Body of pancreas (tissue), 4 donors: ENCODE results near the gene HPGDS. TPM values are rescaled to one million over a fixed set of nuclear protein-coding genes. Genes with fewer than 3 reads are reported as not detected.
"Not testable (repeated sequence)": the region's sequence is repeated elsewhere in the genome, so short reads cannot be mapped to it uniquely, and the experiment has no call there.

Source experiments
- ATAC-seq: fragments of 150-250 bp; one replicate; pipeline ENCODE4 v1.9.1; 2016
- DNase-seq, 4 donors: peaks; one replicate each; pipeline ENCODE4 v3.0.0-alpha.2; 2019
- H3K27ac ChIP-seq, 4 donors: fragments of 200-600 bp; sonication (generic); 1 replicate in 3 of 4; 2 replicates in 1 of 4; pipeline versions ENCODE4 v1.5.1 to v1.6.1; 2016 to 2019; ENCODE audit warnings: mild to moderate bottlenecking in 1 of 4, mixed read lengths in 1 of 4, moderate library complexity in 1 of 4
- H3K27me3 ChIP-seq, 2 donors: fragments of 200-600 bp; sonication (generic); one replicate each; pipeline ENCODE4 v1.6.0; 2016; ENCODE audit warnings: mild to moderate bottlenecking in 1 of 2
- H3K36me3 ChIP-seq, 2 donors: fragments of 200-600 bp; sonication (generic); replicated peaks in 1 of 2; 2 replicates each; pipeline ENCODE4 v1.5.1; 2016; ENCODE audit warnings: low read depth in 2 of 2; ENCODE audit not compliant: insufficient read depth in 1 of 2
- H3K4me1 ChIP-seq: fragments of 200-600 bp; sonication (generic); one replicate; pipeline ENCODE4 v1.6.0; 2016
- H3K4me3 ChIP-seq, 2 donors: fragments of 200-600 bp; sonication (generic); 1 replicate in 1 of 2; 2 replicates in 1 of 2; pipeline ENCODE4 v1.5.1; 2016 to 2019
- H3K9me3 ChIP-seq, 3 donors: fragments of 200-600 bp; sonication (generic); 1 replicate in 2 of 3; 2 replicates in 1 of 3; pipeline ENCODE4 v1.5.1; 2016
- CTCF ChIP-seq, 7 experiments: fragments of 450-650 bp in 4 of 7; fragments of 200-600 bp in 3 of 7; sonication (generic) in 3 of 7; IDR thresholded peaks; one replicate each; pipeline ENCODE4 v1.5.1; 2016 to 2019; ENCODE audit warnings: antibody characterized with exemption in 7 of 7
- POLR2A ChIP-seq, 3 donors: fragments of 450-650 bp; IDR thresholded peaks; one replicate each; pipeline ENCODE4 v1.6.1; 2016; ENCODE audit warnings: antibody characterized with exemption in 3 of 3, mild to moderate bottlenecking in 2 of 3
- WGBS, 2 donors: methylation state at CpG; one replicate each; pipeline ENCODE4 v1.1.5; 2017; 5-methylcytosine and 5-hydroxymethylcytosine counted together
- intact Hi-C: fragments of 100-400 bp; cut with DNase I; formaldehyde crosslinking; loops from one replicate; pipeline ENCODE4 v1.15.1; 2023
- total RNA-seq, 2 donors: library from RNA; depleted of rRNA; stranded (reverse); fragments of >200 nt; gene quantifications; one replicate each; pipeline ENCODE4 v1.1.0, GENCODE V29; 2016

HPGDS gene
- total RNA-seq, result 1 to 10 TPM; 1.8 to 3.6 TPM

DNA sequence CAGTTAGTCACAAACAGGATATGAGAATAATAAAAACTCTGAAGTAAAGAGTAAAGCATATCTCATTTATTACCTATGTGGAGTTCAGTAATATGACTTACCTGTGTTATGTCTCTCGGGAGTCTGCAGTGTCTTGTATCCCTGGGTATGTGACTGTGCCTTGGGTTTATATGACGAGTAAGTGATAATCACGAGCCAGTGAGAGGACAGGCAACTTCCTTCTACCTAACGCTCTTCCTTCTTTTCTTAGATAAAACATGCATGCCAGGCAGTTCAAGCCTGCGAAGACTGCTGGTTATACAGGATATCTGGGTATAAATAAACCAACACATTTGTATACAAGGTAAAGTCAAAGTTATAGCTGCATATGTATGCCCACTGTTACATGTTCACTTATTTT, at the start of gene HPGDS:
Gene HPGDS (minus strand): TSS at position 143 of the 400 bp plus-strand sequence. CDS start 8,207 bp downstream, outside the sequence.
- no peak for DNase-seq
- Histone ChIP-seq H3K36me3 (no peaks in the 10 kb centered on the region), H3K4me1 (peaks cover 9% of the 10 kb centered on the region), H3K27ac (no peak within 1 kb of the TSS), H3K4me3 (no peak within 1 kb of the TSS), H3K27me3 (no peaks in the 10 kb centered on the region), H3K9me3 (no peaks in the 10 kb centered on the region)
- no peak for TF ChIP-seq CTCF (IDR thresholded peaks at IDR 0.05)
- no peak for TF ChIP-seq POLR2A (IDR thresholded peaks at IDR 0.05)
- 61 to 96% methylated on average over 5 of the region's 5 CpGs for WGBS, 2 donors
- no peak for ATAC-seq
- intact Hi-C loops, result no loop called here

DNA sequence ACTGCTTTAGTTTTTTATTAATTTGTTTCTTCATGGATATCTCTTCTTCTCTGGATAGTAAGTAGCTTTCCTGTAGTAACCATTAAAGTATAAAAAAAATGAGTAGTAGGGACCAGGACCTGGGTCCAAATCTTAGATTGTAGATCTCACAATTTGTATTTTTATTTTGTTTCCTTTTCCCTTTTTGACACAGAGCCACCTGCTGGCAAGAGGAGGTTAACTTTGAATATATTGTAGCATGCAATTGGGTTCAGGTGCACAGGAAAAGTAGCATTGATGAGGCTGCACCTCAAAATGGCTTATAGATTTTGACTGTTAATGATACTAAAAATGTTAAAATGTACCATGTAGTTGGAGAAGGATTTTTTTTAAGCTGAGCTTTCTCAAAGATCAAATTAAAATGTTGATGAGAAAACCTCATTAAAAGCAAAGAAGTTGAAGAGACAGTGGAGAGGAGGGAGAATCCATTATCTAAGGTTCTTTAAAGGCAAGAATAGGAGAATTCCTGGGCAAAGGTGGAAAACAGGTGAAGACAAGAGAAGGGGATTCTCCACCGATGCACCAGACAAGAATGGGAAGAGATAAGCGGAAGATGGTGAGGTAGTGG, 48.3 kb upstream of the HPGDS start:
- H3K27me3 ChIP-seq, result no peaks in the 10 kb centered on the region
- ATAC-seq, result no peak
- 71 to 92% methylated on average over 2 of the region's 2 CpGs for WGBS, 2 donors
- no peaks in the 10 kb centered on the region for H3K9me3 ChIP-seq
- H3K4me3 ChIP-seq, result no peak overlapping the region
- H3K4me1 ChIP-seq, result no peaks in the 10 kb centered on the region
- H3K36me3 ChIP-seq, result no peaks in the 10 kb centered on the region
- DNase-seq, result peak in 2 of 4 donors; percentile 20 to 30
- intact Hi-C loops, result no loop called here
- TF ChIP-seq CTCF (IDR thresholded peaks at IDR 0.05), result peak; percentile 7 to 54 (median 43)
- TF ChIP-seq POLR2A (IDR thresholded peaks at IDR 0.05), result no peak
- no peak overlapping the region for H3K27ac ChIP-seq

- 86 to 87% methylated on average over 5 of the region's 5 CpGs for WGBS, 2 donors
- Histone ChIP-seq H3K4me3 (no peak overlapping the region), H3K4me1 (no peaks in the 10 kb centered on the region), H3K9me3 (no peaks in the 10 kb centered on the region), H3K36me3 (no peaks in the 10 kb centered on the region), H3K27ac (no peak overlapping the region), H3K27me3 (no peaks in the 10 kb centered on the region)
- ATAC-seq, result no peak
- intact Hi-C loops, result no loop called here
- TF ChIP-seq CTCF (IDR thresholded peaks at IDR 0.05), result no peak
- TF ChIP-seq POLR2A (IDR thresholded peaks at IDR 0.05), result no peak
- no peak for DNase-seq
Observed at GRCh38 chr4:94389595-94390267, 47.1 kb upstream of the HPGDS start.

- DNase-seq, H3K9me3 ChIP-seq, intact Hi-C loops, H3K4me1 ChIP-seq, H3K27me3 ChIP-seq, H3K36me3 ChIP-seq, H3K27ac ChIP-seq, ATAC-seq, H3K4me3 ChIP-seq: not testable (repeated sequence)
- 46 to 56% methylated on average over 4 of the region's 4 CpGs for WGBS, 2 donors
Observed at GRCh38 chr4:94387965-94388364, 45.3 kb upstream of the HPGDS start.

DNA sequence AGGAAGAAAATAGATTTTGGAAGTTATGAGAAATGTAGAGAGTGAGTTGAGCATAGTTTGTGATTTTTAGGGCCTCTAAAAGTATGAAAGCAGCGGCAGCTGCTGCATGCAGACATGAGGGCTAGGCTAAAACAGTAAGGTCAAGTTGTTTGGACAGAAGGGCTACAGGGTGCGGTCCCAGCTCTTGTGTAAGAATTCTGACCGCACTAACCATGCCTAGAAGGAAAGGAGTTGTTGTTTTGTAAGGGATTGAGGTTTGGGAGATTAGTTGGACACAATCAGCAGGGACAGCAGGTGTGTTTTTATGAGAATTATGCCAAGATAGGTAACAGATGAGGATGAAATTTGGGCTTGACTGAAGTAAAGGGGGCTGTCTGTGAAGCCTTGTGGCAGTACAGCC, 42.8 kb upstream of the HPGDS start:
- 76 to 85% methylated on average over 3 of the region's 3 CpGs for WGBS, 2 donors
- H3K4me1 ChIP-seq, ATAC-seq, H3K9me3 ChIP-seq, H3K27ac ChIP-seq, H3K36me3 ChIP-seq, DNase-seq, H3K27me3 ChIP-seq, intact Hi-C loops, H3K4me3 ChIP-seq: not testable (repeated sequence)

- H3K4me1 ChIP-seq, H3K9me3 ChIP-seq, DNase-seq, H3K27me3 ChIP-seq, H3K4me3 ChIP-seq, H3K27ac ChIP-seq, ATAC-seq, H3K36me3 ChIP-seq, intact Hi-C loops: not testable (repeated sequence)
- WGBS, 2 donors, result 74 to 85% methylated on average over 5 of the region's 5 CpGs
Observed at GRCh38 chr4:94382891-94383290, 40.3 kb upstream of the HPGDS start.
